Upper lobe of left lung (tissue), 6 donors: ENCODE measurements around the gene TPPP. TPM values are rescaled to one million over a fixed set of nuclear protein-coding genes. Genes with fewer than 3 reads are reported as not detected.
A peak's percentile ranks its signal among the peaks of the same experiment; 100 is the strongest.

Experiments
- ATAC-seq, 2 donors: fragments of 200-7000 bp; cut with Tn5 transposase; one replicate each; pipeline ENCODE4 v1.9.1; 2022; ENCODE audit warnings: mild to moderate bottlenecking in 2 of 2, moderate library complexity in 2 of 2; ENCODE audit not compliant: low FRiP score in 2 of 2
- DNase-seq, 2 donors: peaks; one replicate each; pipeline ENCODE4 v3.0.0-alpha.2; 2019 to 2020
- H3K27ac ChIP-seq, 4 donors: fragments of 200-600 bp; sonication (generic); one replicate each; pipeline ENCODE4 v1.5.1; 2016 to 2019
- H3K27me3 ChIP-seq, 4 donors: fragments of 200-600 bp; sonication (generic); one replicate each; pipeline ENCODE4 v1.5.1; 2017 to 2019
- H3K36me3 ChIP-seq, 4 donors: fragments of 200-600 bp; sonication (generic); one replicate each; pipeline ENCODE4 v1.5.1; 2016 to 2019
- H3K4me1 ChIP-seq, 4 donors: fragments of 200-600 bp; sonication (generic); one replicate each; pipeline ENCODE4 v1.5.1; 2018 to 2019
- H3K4me3 ChIP-seq, 4 donors: fragments of 200-600 bp; sonication (generic); one replicate each; pipeline ENCODE4 v1.5.1; 2017 to 2019; ENCODE audit warnings: mild to moderate bottlenecking in 2 of 4, moderate library complexity in 1 of 4
- H3K9me3 ChIP-seq, 4 donors: fragments of 200-600 bp; sonication (generic); one replicate each; pipeline ENCODE4 v1.5.1; 2018 to 2019
- EP300 ChIP-seq, 4 donors: sonication (generic); formaldehyde crosslinking; IDR thresholded peaks; one replicate each; pipeline ENCODE4 v1.5.1; 2017; ENCODE audit warnings: antibody characterized with exemption in 4 of 4, control low read depth in 2 of 4
- POLR2A ChIP-seq, 4 donors: fragments of 450-650 bp; IDR thresholded peaks; one replicate each; pipeline ENCODE4 v1.5.1; 2016 to 2017; ENCODE audit warnings: antibody characterized with exemption in 4 of 4, mild to moderate bottlenecking in 2 of 4
- POLR2AphosphoS5 ChIP-seq, 2 donors: sonication (generic); formaldehyde crosslinking; IDR thresholded peaks; one replicate each; pipeline ENCODE4 v1.5.1; 2017; ENCODE audit warnings: antibody characterized with exemption in 2 of 2
- WGBS, 2 donors: methylation state at CpG; one replicate each; pipeline ENCODE4 v1.1.5; 2017 to 2018; 5-methylcytosine and 5-hydroxymethylcytosine counted together
- total RNA-seq, 6 donors: library from RNA; depleted of rRNA in 4 of 6; stranded (reverse); fragments of >200 nt in 4 of 6; gene quantifications; one replicate each; pipeline versions ENCODE4 v1.1.0 to v1.2.1, GENCODE V29; 2016 to 2021
- TF ChIP-seq, protein P1 (sequence below), 6 experiments: fragments of 450-650 bp in 4 of 6; fragments of 200-600 bp in 2 of 6; sonication (generic) in 2 of 6; IDR thresholded peaks; one replicate each; pipeline ENCODE4 v1.5.1; 2016 to 2019; ENCODE audit warnings: antibody characterized with exemption in 6 of 6
- donor health status: DM: no; HTN: no; CAD: no; lungs with moderate emphysema.
- donor health status: DM: no; HTN: yes; CAD: no; lungs with severe emphysema.

The TPPP gene
- total RNA-seq, 6 donors from 2014 or later, result 14.3 to 42.7 (median 19.1) TPM

DNA sequence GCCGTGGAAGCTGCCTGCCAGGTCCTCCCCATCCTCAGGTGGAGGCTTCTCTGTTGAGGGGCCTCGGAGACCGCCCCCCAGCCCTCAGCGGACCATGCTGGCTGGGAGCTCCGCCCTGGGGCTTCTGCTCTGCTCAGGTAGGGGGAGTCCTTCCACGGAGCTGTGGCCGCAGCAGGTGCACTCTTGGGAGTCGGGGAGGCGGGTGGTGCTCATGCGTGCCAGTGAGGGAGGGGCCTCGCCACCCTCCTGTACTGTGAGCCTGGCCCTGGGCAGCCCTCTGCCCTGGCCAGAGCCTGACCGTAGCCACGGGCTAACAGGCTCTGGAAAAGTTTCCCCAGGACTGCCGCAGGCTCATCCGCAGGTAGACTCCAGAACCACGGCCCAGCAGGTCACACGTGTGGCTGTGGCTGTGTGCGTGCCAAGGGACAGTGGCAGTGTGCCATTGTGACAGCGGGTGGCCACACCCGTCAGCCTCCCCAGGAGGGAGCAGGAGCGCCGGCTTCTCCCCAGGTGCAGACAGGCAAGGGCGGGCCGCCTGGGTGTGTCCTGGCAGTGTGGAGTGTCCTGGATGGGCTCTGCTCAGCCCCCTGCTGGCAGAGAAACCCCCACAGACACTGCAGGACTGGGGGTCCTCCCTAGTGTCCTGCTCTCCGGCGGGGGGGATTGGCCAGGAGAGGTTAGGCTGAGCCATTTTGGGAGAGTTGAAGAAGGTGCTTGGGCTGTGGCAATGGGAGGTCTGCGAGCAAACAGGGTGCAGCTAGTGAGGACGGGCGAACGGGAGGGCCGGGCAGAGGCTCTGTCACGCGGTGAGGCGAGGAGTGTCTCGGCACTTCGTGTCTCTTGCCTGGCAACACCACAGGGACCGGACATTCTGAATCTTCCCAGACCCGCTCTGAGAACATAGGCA, 29.5 kb downstream of the TPPP start:
- peak in 1 of 2 donors; percentile 25 for ATAC-seq

GRCh38 chr5:662751-663435, 30.3 kb downstream of the TPPP start:
- H3K27ac ChIP-seq, result no peak overlapping the region
- peaks cover 0 to 71% (median 38%) of the 10 kb centered on the region in 4 donors for H3K36me3 ChIP-seq
- no peak overlapping the region for H3K4me3 ChIP-seq
- no peaks in the 10 kb centered on the region for H3K4me1 ChIP-seq
- no peaks in the 10 kb centered on the region for H3K27me3 ChIP-seq
- DNase-seq (peak; percentile 16 to 62), ATAC-seq (no peak)
- TF ChIP-seq EP300 (IDR thresholded peaks at IDR 0.05) (no peak), POLR2A (IDR thresholded peaks at IDR 0.05) (no peak), POLR2AphosphoS5 (IDR thresholded peaks at IDR 0.05) (no peak)
- TF ChIP-seq, protein P1, sequence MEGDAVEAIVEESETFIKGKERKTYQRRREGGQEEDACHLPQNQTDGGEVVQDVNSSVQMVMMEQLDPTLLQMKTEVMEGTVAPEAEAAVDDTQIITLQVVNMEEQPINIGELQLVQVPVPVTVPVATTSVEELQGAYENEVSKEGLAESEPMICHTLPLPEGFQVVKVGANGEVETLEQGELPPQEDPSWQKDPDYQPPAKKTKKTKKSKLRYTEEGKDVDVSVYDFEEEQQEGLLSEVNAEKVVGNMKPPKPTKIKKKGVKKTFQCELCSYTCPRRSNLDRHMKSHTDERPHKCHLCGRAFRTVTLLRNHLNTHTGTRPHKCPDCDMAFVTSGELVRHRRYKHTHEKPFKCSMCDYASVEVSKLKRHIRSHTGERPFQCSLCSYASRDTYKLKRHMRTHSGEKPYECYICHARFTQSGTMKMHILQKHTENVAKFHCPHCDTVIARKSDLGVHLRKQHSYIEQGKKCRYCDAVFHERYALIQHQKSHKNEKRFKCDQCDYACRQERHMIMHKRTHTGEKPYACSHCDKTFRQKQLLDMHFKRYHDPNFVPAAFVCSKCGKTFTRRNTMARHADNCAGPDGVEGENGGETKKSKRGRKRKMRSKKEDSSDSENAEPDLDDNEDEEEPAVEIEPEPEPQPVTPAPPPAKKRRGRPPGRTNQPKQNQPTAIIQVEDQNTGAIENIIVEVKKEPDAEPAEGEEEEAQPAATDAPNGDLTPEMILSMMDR (IDR thresholded peaks at IDR 0.05), result no peak
- 96 to 97% methylated on average over 56 of the region's 56 CpGs for WGBS, 2 donors
- H3K9me3 ChIP-seq, result no peaks in the 10 kb centered on the region

More for the DNA sequence above, 29.5 kb downstream of the TPPP start:
- DNase-seq, result peak; percentile 19 to 68
- Histone ChIP-seq H3K9me3 (no peaks in the 10 kb centered on the region), H3K27ac (no peak overlapping the region), H3K36me3 (peaks cover 0 to 71% (median 38%) of the 10 kb centered on the region in 4 donors), H3K27me3 (no peaks in the 10 kb centered on the region), H3K4me1 (no peaks in the 10 kb centered on the region), H3K4me3 (no peak overlapping the region)
- TF ChIP-seq EP300 (IDR thresholded peaks at IDR 0.05), result no peak
- no peak for TF ChIP-seq POLR2AphosphoS5 (IDR thresholded peaks at IDR 0.05)
- TF ChIP-seq, protein P1 (IDR thresholded peaks at IDR 0.05), result peak in 1 of 6 experiments; percentile 9
- no peak for TF ChIP-seq POLR2A (IDR thresholded peaks at IDR 0.05)
- WGBS, 2 donors, result 95 to 96% methylated on average over 31 to 38 of the region's 38 CpGs

- Histone ChIP-seq H3K4me1 (no peaks in the 10 kb centered on the region), H3K27me3 (no peaks in the 10 kb centered on the region), H3K9me3 (no peaks in the 10 kb centered on the region), H3K4me3 (no peak overlapping the region), H3K36me3 (peaks cover 0 to 79% (median 38%) of the 10 kb centered on the region in 4 donors), H3K27ac (no peak overlapping the region)
- WGBS, 2 donors, result 96 to 97% methylated on average over 29 to 52 of the region's 53 CpGs
- no peak for TF ChIP-seq POLR2A (IDR thresholded peaks at IDR 0.05)
- no peak for TF ChIP-seq EP300 (IDR thresholded peaks at IDR 0.05)
- no peak for ATAC-seq
- peak in 1 of 2 donors; percentile 82 for DNase-seq
Observed at GRCh38 chr5:661891-662750, 31.0 kb downstream of the TPPP start.

GRCh38 chr5:660491-661030, 32.6 kb downstream of the TPPP start:
- Histone ChIP-seq H3K36me3 (peaks cover 0 to 78% (median 34%) of the 10 kb centered on the region in 4 donors), H3K27ac (no peak overlapping the region), H3K4me1 (no peaks in the 10 kb centered on the region), H3K9me3 (no peaks in the 10 kb centered on the region), H3K27me3 (no peaks in the 10 kb centered on the region), H3K4me3 (no peak overlapping the region)
- ATAC-seq (no peak), DNase-seq (no peak)
- TF ChIP-seq, protein P1 (IDR thresholded peaks at IDR 0.05), result no peak
- WGBS, 2 donors, result 96 to 97% methylated on average over 5 to 11 of the region's 11 CpGs
